IPS-20b (cell line): Measurements from ENCODE around the gene SOBP.
"Not testable (repeated sequence)": the region's sequence is repeated elsewhere in the genome, so short reads cannot be mapped to it uniquely, and the experiment has no call there.

Experiments used
- H3K27ac ChIP-seq: one replicate; pipeline ENCODE4 v1.5.1; 2013; ENCODE audit warnings: low read length
- H3K27me3 ChIP-seq: 2 replicates; pipeline ENCODE4 v1.6.1; 2013; ENCODE audit warnings: mild to moderate bottlenecking, low read length, inconsistent platforms; ENCODE audit not compliant: insufficient read depth
- H3K36me3 ChIP-seq: 2 replicates; pipeline ENCODE4 v1.6.1; 2013; ENCODE audit warnings: low read depth, mild to moderate bottlenecking, inconsistent platforms, low read length, moderate library complexity; ENCODE audit not compliant: insufficient read depth
- H3K4me1 ChIP-seq: 2 replicates; pipeline ENCODE4 v1.6.1; 2013; ENCODE audit warnings: mild to moderate bottlenecking, control low read depth, inconsistent platforms, low read length, moderate library complexity; ENCODE audit not compliant: insufficient read depth
- H3K4me3 ChIP-seq: 2 replicates; pipeline ENCODE4 v1.5.1; 2013; ENCODE audit warnings: mild to moderate bottlenecking, low read length, inconsistent platforms
- H3K9ac ChIP-seq: 2 replicates; pipeline ENCODE4 v1.6.1; 2013; ENCODE audit warnings: low read depth, mild to moderate bottlenecking, inconsistent platforms, low read length, moderate library complexity
- H3K9me3 ChIP-seq: 2 replicates; pipeline ENCODE4 v1.6.1; 2013; ENCODE audit warnings: mild to moderate bottlenecking, low read depth, low read length, inconsistent platforms; ENCODE audit not compliant: insufficient read depth

Gene SOBP

DNA sequence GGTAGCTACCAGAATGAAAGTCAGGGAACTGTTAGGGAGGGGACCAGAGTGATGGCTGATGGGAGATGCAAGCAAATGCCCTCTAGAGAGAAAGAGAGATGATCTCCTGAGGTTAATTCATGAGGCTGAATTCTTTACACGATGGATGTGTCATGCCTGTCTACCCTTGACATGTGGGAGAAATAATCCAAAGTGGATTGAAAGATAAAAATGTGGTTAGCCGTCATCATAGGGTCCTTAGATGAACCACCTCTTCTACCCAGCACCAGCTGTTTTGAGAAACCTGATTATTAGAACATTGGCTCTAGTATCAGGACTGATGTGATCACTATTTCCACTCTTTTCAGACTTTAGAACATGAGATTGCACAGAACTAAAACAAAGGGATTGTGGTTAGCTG is 53.6 kb downstream of the SOBP start:
- Histone ChIP-seq H3K36me3 (no peaks in the 10 kb centered on the region), H3K27ac (no peak overlapping the region), H3K4me1 (peaks cover 9% of the 10 kb centered on the region; the same call in 1 of the 2 replicates)

DNA sequence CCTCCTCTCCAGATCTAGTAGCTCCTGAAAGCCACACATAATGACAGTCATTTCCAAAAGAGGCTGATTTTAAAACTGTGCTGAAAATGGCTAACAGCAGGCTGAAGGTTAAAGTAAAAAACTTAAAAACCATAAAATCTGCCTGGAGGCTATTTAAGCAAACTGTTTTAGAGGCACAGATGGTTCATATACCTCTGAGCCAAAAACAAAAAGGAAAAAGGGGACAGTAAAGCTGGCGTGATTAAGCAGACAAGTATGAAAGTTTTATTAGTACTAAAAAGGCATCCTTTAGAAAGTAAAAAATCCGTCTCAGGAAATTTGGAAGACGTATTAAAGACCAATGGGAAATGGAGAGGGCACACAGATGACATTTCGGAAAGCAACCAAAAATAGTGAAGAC is 55.8 kb downstream of the SOBP start:
- Histone ChIP-seq H3K4me1 (peaks cover 4% of the 10 kb centered on the region; the same call in 1 of the 2 replicates), H3K4me3 (no peak overlapping the region), H3K9ac (no peak overlapping the region), H3K27me3 (no peaks in the 10 kb centered on the region), H3K27ac (no peak overlapping the region), H3K9me3 (no peaks in the 10 kb centered on the region), H3K36me3 (no peaks in the 10 kb centered on the region)

More for the DNA sequence above, 53.6 kb downstream of the SOBP start:
- Histone ChIP-seq H3K4me3 (no peak overlapping the region), H3K9me3 (no peaks in the 10 kb centered on the region), H3K9ac (no peak overlapping the region), H3K27me3 (no peaks in the 10 kb centered on the region)

DNA sequence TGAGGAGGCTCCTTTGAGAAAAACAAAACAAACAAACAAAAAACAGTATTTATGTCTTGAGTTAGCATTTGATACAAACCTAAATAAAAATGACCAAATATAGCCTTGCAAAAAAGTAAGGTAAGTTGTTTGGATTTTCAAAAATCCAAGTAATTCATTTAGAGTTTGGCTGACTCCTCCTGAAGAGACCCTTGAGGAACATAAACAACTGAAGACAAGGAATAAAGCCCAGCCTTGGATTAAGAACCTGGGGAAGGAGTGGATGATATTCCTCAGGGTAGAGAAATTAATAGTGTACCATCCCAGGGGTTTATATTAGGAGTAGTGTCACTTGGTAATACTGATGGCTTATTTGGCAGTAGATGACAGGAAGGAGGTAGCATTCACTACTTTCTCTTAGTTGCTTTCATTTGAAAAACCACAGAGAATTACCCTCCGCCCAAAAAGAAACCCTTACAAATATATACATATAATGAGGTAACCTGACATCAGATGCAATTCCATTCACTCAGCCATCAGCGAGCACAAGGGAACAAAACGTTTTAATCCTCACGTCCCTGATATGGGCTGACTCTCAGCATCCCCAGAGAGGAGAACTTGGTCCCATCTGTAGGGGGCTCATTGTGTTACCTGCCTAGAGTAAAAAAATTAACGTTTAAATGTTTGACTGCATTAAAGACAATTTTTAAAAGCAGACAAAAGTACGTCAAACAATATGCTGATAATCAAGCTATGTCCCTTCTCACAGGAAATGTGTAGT is 57.0 kb downstream of the SOBP start:
- Histone ChIP-seq H3K27ac (no peak overlapping the region), H3K9me3 (no peaks in the 10 kb centered on the region), H3K36me3 (no peaks in the 10 kb centered on the region), H3K9ac (no peak overlapping the region), H3K4me1 (peaks cover 4% of the 10 kb centered on the region; the same call in 1 of the 2 replicates), H3K4me3 (no peak overlapping the region), H3K27me3 (no peaks in the 10 kb centered on the region)

DNA sequence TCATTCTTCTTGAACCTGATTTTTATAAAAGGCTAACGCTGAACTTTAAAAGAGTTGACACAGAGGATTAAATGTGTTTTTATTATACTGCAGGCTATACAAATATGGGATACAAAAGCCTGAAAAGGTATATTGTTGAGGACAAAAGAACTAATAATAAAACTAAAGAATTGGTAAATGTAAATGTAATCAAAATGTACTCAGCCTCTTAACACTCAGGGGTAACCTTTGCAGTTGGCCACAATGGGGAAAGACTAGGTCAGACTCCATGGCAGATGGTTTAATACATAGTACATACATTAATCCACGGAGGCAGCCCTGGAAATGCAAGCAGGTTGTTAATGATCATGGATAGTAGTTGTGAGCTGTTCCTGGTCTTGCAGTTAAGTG is 57.5 kb downstream of the SOBP start:
- Histone ChIP-seq H3K4me1 (peaks cover 4% of the 10 kb centered on the region; the same call in 1 of the 2 replicates), H3K9me3 (no peaks in the 10 kb centered on the region), H3K36me3 (no peaks in the 10 kb centered on the region), H3K27ac (no peak overlapping the region), H3K9ac (no peak overlapping the region), H3K4me3 (no peak overlapping the region), H3K27me3 (no peaks in the 10 kb centered on the region)

DNA sequence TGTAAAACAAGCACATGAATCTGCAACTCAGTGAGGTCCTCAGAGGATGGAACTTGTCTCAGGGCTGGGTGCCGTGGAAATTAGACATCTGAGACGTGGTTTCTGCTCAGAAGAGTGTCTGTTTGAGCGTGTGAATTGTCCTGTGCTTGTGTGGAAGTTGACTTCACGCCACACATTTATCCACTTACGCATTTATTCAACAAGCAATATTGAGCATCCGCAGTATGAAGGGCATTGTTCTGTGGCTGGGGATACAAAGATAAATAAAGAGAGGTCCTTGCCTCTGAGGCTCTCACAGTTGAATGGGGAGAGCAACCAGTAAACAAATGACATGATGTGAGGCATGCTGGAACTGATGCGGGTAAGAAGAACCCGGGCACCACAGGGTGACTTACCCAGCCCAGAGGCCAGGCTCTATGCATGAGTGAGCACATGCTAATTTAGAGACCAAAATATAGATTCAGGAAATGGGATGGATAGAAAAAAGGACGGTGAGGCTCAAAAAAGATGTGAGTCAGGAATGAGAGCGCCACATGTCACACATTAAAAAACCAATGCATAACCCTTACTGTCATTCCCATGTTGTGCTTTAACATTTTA is 60.4 kb downstream of the SOBP start:
- Histone ChIP-seq H3K9ac (no peak overlapping the region), H3K36me3 (no peaks in the 10 kb centered on the region), H3K4me3 (no peak overlapping the region), H3K4me1 (no peaks in the 10 kb centered on the region), H3K9me3 (no peaks in the 10 kb centered on the region), H3K27me3 (no peaks in the 10 kb centered on the region), H3K27ac (no peak overlapping the region)

DNA sequence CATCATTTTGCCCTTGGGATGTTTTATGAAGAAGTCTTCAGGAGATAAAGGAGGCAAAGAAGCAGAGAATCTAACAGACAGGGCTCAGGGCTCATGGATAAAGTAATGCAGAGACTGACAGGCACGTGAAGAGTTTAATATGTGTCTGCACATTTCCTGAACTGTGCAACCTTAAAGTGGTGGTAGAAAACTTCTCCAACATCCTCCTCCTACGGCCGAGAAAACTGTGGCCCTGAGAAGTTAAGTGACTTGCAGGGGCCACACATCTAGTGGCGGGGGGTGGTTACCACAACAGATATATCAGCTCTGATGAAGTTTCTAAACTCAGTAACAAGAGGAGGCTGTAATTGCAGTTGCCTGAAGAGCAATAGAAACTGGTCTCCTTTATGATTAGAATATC is 61.0 kb downstream of the SOBP start:
- Histone ChIP-seq H3K27me3 (no peaks in the 10 kb centered on the region), H3K27ac (no peak overlapping the region), H3K4me3 (no peak overlapping the region)

DNA sequence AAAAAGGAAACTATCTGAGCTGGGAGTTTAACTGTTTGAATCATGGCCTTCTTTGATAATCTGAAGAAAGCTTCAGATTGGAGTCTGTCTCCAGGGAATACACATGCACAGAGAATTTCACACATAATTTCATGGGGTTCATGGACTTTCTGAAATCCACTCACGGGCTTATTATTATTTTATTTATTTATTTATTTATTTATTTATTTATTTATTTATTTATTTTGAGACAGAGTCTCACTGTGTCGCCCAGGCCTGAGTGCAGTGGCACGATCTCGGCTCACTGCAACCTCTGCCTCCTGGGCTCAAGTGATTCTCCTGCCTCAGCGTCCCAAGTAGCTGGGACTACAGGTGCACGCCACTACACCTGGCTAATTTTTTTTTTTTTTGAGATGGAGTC is 63.2 kb downstream of the SOBP start:
- not testable (repeated sequence) for H3K9ac ChIP-seq

More for the DNA sequence above, 61.0 kb downstream of the SOBP start:
- Histone ChIP-seq H3K9me3 (no peaks in the 10 kb centered on the region), H3K4me1 (no peaks in the 10 kb centered on the region), H3K36me3 (no peaks in the 10 kb centered on the region), H3K9ac (no peak overlapping the region)

DNA sequence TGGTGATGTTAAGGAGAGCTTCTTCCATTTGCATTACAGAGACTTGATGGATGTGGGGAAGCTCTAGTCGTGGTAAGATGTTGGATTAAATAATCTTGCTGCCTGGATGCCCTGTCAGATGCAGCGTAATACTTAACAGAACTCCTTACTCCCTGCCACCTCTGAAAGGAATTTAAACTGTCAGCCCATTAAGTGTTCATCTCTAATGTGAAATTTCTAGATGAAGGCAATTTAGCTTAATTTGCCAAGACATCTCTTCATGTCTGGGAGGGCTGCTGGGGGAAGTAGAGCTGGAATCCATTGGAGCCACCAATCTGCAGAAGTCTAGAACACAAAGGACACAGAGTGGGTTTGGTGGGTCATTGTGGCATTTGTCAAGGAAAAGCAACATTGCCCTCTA is 64.4 kb downstream of the SOBP start:
- Histone ChIP-seq H3K27ac (no peak overlapping the region), H3K4me3 (no peak overlapping the region), H3K36me3 (no peaks in the 10 kb centered on the region), H3K9me3 (no peaks in the 10 kb centered on the region), H3K9ac (no peak overlapping the region), H3K4me1 (no peaks in the 10 kb centered on the region), H3K27me3 (no peaks in the 10 kb centered on the region)

More for the DNA sequence above, 63.2 kb downstream of the SOBP start:
- not testable (repeated sequence) for H3K4me1 ChIP-seq, H3K27me3 ChIP-seq, H3K36me3 ChIP-seq, H3K9me3 ChIP-seq, H3K27ac ChIP-seq, H3K4me3 ChIP-seq

DNA sequence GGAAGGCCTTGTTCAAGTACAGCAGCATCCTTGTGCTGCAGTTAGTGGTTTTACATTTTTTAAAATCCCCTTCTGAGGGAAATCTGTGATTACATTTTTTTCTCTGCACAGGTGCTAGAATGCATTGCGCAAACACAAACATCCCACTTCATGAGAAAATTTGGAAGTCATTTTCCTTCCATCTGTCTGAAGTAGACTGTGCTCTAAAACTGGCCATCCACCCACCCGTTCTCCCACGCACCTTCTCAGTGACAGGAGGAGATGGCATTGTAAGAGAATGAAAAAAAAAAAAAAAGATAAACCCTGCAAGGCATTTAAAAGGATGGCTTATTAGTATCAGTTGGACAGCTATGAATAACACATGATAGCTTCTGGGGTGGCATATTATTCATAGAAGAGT is 65.0 kb downstream of the SOBP start:
- Histone ChIP-seq H3K9me3 (no peaks in the 10 kb centered on the region), H3K4me1 (no peaks in the 10 kb centered on the region), H3K27me3 (no peaks in the 10 kb centered on the region), H3K27ac (no peak overlapping the region), H3K9ac (no peak overlapping the region), H3K4me3 (no peak overlapping the region), H3K36me3 (no peaks in the 10 kb centered on the region)

DNA sequence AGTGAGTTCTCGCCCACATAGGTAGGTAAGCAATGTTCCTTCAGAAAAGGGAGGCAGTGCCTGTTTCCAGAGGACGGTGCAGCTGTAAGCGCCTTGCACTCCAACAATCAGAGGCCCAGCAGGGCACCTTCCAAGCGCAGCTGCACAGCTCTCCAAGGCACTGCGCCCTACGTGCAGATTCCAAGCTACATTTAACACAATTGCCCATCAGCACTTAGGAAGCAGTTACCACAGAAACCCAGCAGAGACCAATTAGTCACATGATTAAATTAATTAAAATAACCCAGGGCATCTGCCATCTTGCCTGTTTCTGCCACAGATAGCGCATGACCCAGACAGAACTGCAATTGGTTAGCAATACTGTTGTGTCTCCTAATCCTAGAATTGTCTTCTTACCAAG is 65.5 kb downstream of the SOBP start:
- no peaks in the 10 kb centered on the region for H3K36me3 ChIP-seq
- no peaks in the 10 kb centered on the region for H3K27me3 ChIP-seq
- H3K4me1 ChIP-seq = no peaks in the 10 kb centered on the region; the same call in 1 of the 2 replicates
- H3K27ac ChIP-seq = no peak overlapping the region
- no peak overlapping the region for H3K9ac ChIP-seq
- no peak overlapping the region for H3K4me3 ChIP-seq
- no peaks in the 10 kb centered on the region for H3K9me3 ChIP-seq

DNA sequence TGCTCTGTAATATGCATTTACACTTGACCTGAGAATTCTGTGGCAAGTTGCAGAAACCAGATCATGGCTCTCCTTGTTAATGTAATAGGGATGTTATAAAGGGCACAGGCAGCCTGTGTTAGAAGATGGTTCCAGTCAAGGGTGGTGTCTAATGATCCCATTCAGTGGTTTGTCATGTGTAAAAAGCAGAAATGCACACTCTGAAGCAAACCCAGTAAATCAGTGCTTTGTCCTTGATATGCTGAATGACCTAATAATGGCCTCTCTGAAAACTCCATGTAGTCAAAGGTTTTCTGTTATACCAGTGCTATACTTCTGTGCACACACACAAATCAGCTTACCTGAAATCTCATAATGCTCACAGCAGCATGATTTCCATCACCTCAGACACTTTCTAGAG is 66.2 kb downstream of the SOBP start:
- H3K36me3 ChIP-seq = no peaks in the 10 kb centered on the region
- peaks cover 5% of the 10 kb centered on the region; the same call in 1 of the 2 replicates for H3K4me1 ChIP-seq
- no peak overlapping the region for H3K4me3 ChIP-seq
- H3K27me3 ChIP-seq = no peaks in the 10 kb centered on the region
- H3K9ac ChIP-seq = no peak overlapping the region
- H3K9me3 ChIP-seq = no peaks in the 10 kb centered on the region
- H3K27ac ChIP-seq = no peak overlapping the region

DNA sequence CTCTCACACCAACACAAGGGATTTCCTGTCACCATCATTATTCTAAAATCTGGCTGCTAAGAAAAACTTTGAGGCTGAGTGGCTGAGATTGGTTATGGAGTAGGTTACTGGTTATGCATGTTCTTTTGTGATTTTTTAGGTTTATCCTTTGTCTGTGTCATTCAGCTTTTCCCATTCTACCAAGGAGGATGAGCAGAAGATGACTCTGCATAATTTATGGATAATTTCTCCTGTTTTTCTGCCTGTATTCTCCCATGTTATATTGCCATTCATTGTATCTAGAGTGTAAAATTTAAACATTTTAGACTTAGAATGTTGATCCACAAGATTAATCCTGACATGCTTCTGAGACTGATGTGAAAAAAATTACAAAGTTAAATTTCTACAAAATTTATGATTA is 67.8 kb downstream of the SOBP start:
- H3K4me1 ChIP-seq = peaks cover 11% of the 10 kb centered on the region; the same call in 1 of the 2 replicates
- H3K9me3 ChIP-seq = no peaks in the 10 kb centered on the region
- H3K27me3 ChIP-seq = no peaks in the 10 kb centered on the region
- H3K27ac ChIP-seq = no peak overlapping the region
- no peak overlapping the region for H3K9ac ChIP-seq
- no peak overlapping the region for H3K4me3 ChIP-seq
- H3K36me3 ChIP-seq = no peaks in the 10 kb centered on the region
